IPS DF 19.7 (cell line): Measurements from ENCODE around the gene UNC13C.

Source experiments
- DNase-seq: peaks from one replicate; pipeline ENCODE4 v3.0.0-alpha.2; 2013; ENCODE audit warnings: low read depth, low spot score

Gene UNC13C

GRCh38 chr15:54566654-54567053 is 588.4 kb downstream of the UNC13C start:
- no peak for DNase-seq

- DNase-seq = no peak
These were observed 589.3 kb downstream of the UNC13C start for GRCh38 chr15:54567408-54568035.

- DNase-seq = no peak
These were observed 590.1 kb downstream of the UNC13C start for GRCh38 chr15:54568381-54568780.

- no peak for DNase-seq
These were observed 593.3 kb downstream of the UNC13C start for GRCh38 chr15:54571576-54571975.

- DNase-seq = no peak
These were observed 597.3 kb downstream of the UNC13C start for GRCh38 chr15:54575586-54575985.

GRCh38 chr15:54576298-54576935 is 598.2 kb downstream of the UNC13C start:
- no peak for DNase-seq

- no peak for DNase-seq
These were observed 599.4 kb downstream of the UNC13C start for GRCh38 chr15:54577476-54578250.

- no peak for DNase-seq
These were observed 601.6 kb downstream of the UNC13C start for GRCh38 chr15:54579855-54580254.

GRCh38 chr15:54580643-54581042 is 602.4 kb downstream of the UNC13C start:
- no peak for DNase-seq

- no peak for DNase-seq
These were observed 604.8 kb downstream of the UNC13C start for GRCh38 chr15:54582863-54583643.

GRCh38 chr15:54585063-54585462 is 606.8 kb downstream of the UNC13C start:
- no peak for DNase-seq

GRCh38 chr15:54594115-54594514 is 615.9 kb downstream of the UNC13C start:
- no peak for DNase-seq

- DNase-seq = no peak
These were observed 621.1 kb downstream of the UNC13C start for GRCh38 chr15:54599386-54599785.

GRCh38 chr15:54605043-54605442 is 626.8 kb downstream of the UNC13C start:
- DNase-seq = no peak

GRCh38 chr15:54605556-54605955 is 627.3 kb downstream of the UNC13C start:
- no peak for DNase-seq

GRCh38 chr15:54608876-54609835 is 630.9 kb downstream of the UNC13C start:
- DNase-seq = no peak

GRCh38 chr15:54618120-54618519 is 639.9 kb downstream of the UNC13C start:
- DNase-seq = no peak

GRCh38 chr15:54619180-54619579 is 640.9 kb downstream of the UNC13C start:
- DNase-seq = no peak

- no peak for DNase-seq
These were observed 642.7 kb downstream of the UNC13C start for GRCh38 chr15:54620916-54621315.

- DNase-seq = no peak
These were observed 657.9 kb downstream of the UNC13C start for GRCh38 chr15:54636147-54636546.

- DNase-seq = no peak
These were observed 660.4 kb downstream of the UNC13C start for GRCh38 chr15:54638666-54639065.
